ENCODE results near the gene SH3BP5.

Gene SH3BP5

DNA sequence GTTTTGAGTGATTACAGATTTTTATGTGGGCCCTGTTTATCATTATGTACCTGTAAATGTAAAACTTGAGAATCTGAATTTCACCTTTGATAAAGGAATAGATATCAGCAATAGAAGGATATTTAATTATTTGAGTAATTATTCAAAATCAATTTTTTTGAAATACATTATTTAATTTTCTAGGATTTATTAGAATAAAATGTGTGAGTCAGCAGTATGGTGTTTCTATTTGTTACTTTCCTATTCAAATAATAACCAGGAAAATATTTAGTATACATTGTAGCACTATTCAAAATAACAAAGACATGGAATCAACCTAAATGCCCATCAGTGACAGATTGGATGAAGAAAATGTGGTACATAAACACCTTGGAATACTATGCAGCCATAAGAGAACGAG lies 104.2 kb downstream of the SH3BP5 start:
- H3K27me3 Mint-ChIP-seq, result no peaks in the 10 kb centered on the region
- H3K36me3 Mint-ChIP-seq, result peaks cover 10% of the 10 kb centered on the region
- H3K9me3 Mint-ChIP-seq, result no peaks in the 10 kb centered on the region
- no peaks in the 10 kb centered on the region for H3K4me1 Mint-ChIP-seq
- no peak for ATAC-seq (ENCODE audit: low read depth)
- no peak overlapping the region for H3K27ac Mint-ChIP-seq
- no peak overlapping the region for H3K4me3 Mint-ChIP-seq
- no peak for DNase-seq (ENCODE audit: low spot score in 2 of 2)

DNA sequence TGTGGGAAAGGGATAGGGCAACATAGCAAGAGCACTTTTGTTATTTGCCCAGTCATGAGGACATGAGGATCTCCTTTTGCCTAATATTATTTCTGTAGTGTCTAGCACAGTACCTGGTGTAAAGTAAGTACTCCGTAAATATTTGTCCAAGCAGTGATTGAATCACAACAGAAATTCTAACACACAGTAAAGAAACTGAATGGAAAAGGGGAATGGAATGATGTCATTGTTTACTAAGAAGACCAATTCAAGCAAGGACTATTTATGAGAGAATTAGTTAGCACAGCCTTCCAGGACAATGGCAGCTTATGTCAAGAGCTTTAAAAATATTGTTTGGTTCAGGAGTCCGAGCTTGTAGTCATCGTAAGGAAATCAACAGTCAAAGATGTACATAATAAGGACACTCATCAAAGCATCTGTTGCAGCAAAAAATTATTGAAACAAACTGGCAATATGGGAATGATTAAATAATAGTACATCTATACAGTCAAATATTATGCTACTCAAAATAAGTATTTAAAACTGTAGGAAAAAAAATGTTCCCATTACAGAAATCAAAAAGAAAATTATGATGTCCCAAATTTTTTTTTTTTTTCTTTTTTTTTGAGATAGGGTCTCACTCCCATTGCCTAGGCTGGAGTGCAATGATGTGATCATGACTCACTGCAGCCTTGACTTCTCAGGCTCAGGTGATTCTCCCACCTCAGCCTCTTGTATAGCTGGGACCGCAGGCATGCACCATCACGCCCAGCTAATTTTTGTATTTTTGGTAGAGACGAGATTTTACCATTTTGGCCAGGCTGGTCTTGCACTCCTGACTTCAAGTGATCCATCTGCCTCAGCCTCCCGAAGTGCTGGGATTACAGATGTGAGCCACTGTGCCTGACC lies 108.5 kb downstream of the SH3BP5 start:
- H3K36me3 Mint-ChIP-seq, result peaks cover 22% of the 10 kb centered on the region
- no peak for DNase-seq (ENCODE audit: low spot score in 2 of 2)
- H3K4me3 Mint-ChIP-seq, result no peak overlapping the region
- no peaks in the 10 kb centered on the region for H3K27me3 Mint-ChIP-seq
- no peak overlapping the region for H3K27ac Mint-ChIP-seq
- ATAC-seq (ENCODE audit: low read depth), result no peak
- H3K9me3 Mint-ChIP-seq, result no peaks in the 10 kb centered on the region
- peaks cover 5% of the 10 kb centered on the region for H3K4me1 Mint-ChIP-seq

GRCh38 chr3:15221574-15222217 lies 110.7 kb downstream of the SH3BP5 start:
- H3K4me3 Mint-ChIP-seq, result no peak overlapping the region
- no peak for ATAC-seq (ENCODE audit: low read depth)
- H3K27me3 Mint-ChIP-seq, result no peaks in the 10 kb centered on the region
- H3K36me3 Mint-ChIP-seq, result peaks cover 21% of the 10 kb centered on the region
- no peak overlapping the region for H3K27ac Mint-ChIP-seq
- DNase-seq (ENCODE audit: low spot score in 2 of 2), result no peak
- H3K9me3 Mint-ChIP-seq, result no peaks in the 10 kb centered on the region
- peaks cover 9% of the 10 kb centered on the region for H3K4me1 Mint-ChIP-seq

DNA sequence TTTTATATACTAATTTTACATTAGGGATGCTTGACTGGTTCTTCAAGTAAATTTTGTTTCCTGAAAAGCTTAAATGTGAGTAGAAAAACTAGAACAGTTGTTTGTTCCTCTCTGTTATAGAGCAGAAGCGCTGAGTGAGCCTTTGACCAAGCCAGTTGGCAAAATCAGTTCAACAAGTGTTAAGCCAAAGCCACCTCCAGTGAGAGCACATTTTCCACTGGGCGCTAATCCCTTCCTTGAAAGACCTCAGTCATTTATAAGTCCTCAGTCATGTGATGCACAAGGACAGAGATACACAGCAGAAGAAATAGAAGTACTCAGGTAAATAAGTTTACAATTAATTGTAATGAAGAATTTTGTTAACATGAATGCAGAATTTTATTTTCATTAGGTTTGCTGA lies 111.7 kb downstream of the SH3BP5 start:
- no peak for DNase-seq (ENCODE audit: low spot score in 2 of 2)
- no peaks in the 10 kb centered on the region for H3K9me3 Mint-ChIP-seq
- H3K27ac Mint-ChIP-seq, result peak overlapping the region; percentile 74
- H3K27me3 Mint-ChIP-seq, result no peaks in the 10 kb centered on the region
- H3K4me3 Mint-ChIP-seq, result no peak overlapping the region
- ATAC-seq (ENCODE audit: low read depth), result no peak
- peaks cover 12% of the 10 kb centered on the region for H3K4me1 Mint-ChIP-seq
- H3K36me3 Mint-ChIP-seq, result peaks cover 25% of the 10 kb centered on the region

- H3K36me3 Mint-ChIP-seq, result peaks cover 25% of the 10 kb centered on the region
- H3K27me3 Mint-ChIP-seq, result no peaks in the 10 kb centered on the region
- no peaks in the 10 kb centered on the region for H3K9me3 Mint-ChIP-seq
- H3K27ac Mint-ChIP-seq, result peak overlapping the region; percentile 74
- DNase-seq (ENCODE audit: low spot score in 2 of 2), result no peak
- H3K4me3 Mint-ChIP-seq, result no peak overlapping the region
- no peak for ATAC-seq (ENCODE audit: low read depth)
- H3K4me1 Mint-ChIP-seq, result peaks cover 12% of the 10 kb centered on the region
These were observed 112.3 kb downstream of the SH3BP5 start for GRCh38 chr3:15220056-15220455.

DNA sequence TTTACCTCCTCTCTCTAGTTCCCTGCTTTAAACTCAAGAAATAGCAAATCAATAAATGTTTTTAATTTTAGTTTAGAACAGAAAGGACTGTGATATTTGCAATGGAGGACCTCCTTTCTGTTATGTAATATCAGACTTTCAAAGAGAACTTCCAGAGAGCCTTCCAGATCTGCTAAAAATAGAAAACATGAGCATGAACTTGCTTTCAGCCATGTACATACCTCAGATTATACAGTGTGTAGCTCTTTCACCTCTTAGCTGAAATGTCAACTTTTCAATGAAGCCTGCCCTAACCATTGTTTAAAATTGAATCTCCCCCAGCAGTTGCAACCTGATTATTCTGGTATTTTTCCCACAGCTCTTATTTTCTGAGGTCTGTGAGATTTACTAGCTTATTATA lies 113.7 kb downstream of the SH3BP5 start:
- peak overlapping the region; percentile 28 for H3K27ac Mint-ChIP-seq
- no peak overlapping the region for H3K4me3 Mint-ChIP-seq
- no peak for DNase-seq (ENCODE audit: low spot score in 2 of 2)
- no peak for ATAC-seq (ENCODE audit: low read depth)
- no peaks in the 10 kb centered on the region for H3K27me3 Mint-ChIP-seq
- peaks cover 23% of the 10 kb centered on the region for H3K36me3 Mint-ChIP-seq
- no peaks in the 10 kb centered on the region for H3K9me3 Mint-ChIP-seq
- H3K4me1 Mint-ChIP-seq, result peaks cover 12% of the 10 kb centered on the region

DNA sequence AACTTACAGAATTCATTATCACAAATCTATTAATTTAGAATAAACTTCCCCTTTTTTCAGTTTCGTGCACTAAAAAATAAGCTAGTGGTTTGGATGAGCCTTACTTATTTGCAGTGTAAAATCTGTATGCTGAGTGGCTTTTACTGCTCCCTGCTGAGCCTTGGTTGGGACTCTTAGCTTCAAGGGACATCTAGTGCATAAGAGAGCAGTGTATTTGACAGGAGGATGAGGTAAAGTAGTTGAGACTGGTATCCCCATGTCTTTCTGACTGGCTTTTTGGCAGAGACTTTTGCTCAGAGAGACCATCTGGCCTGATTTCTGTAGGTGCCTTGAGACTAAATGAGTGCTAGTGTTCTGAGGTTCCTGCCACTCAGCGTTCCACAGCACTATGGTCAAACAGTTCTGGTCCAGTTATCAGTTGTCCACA lies 114.5 kb downstream of the SH3BP5 start:
- Mint-ChIP-seq H3K4me1 (peaks cover 10% of the 10 kb centered on the region), H3K36me3 (peaks cover 23% of the 10 kb centered on the region), H3K27ac (no peak overlapping the region), H3K9me3 (no peaks in the 10 kb centered on the region), H3K27me3 (no peaks in the 10 kb centered on the region), H3K4me3 (no peak overlapping the region)
- DNase-seq (ENCODE audit: low spot score in 2 of 2) (no peak), ATAC-seq (ENCODE audit: low read depth) (no peak)

GRCh38 chr3:15217011-15217671 lies 115.2 kb downstream of the SH3BP5 start:
- Mint-ChIP-seq H3K36me3 (peaks cover 25% of the 10 kb centered on the region), H3K4me3 (no peak overlapping the region), H3K4me1 (peaks cover 12% of the 10 kb centered on the region), H3K27ac (no peak overlapping the region), H3K9me3 (no peaks in the 10 kb centered on the region), H3K27me3 (no peaks in the 10 kb centered on the region)
- ATAC-seq (ENCODE audit: low read depth), result no peak
- no peak for DNase-seq (ENCODE audit: low spot score in 2 of 2)

GRCh38 chr3:15216501-15216900 lies 115.9 kb downstream of the SH3BP5 start:
- Mint-ChIP-seq H3K4me1 (peaks cover 13% of the 10 kb centered on the region), H3K4me3 (no peak overlapping the region), H3K9me3 (no peaks in the 10 kb centered on the region), H3K27me3 (no peaks in the 10 kb centered on the region), H3K36me3 (peaks cover 26% of the 10 kb centered on the region), H3K27ac (no peak overlapping the region)
- no peak for DNase-seq (ENCODE audit: low spot score in 2 of 2)
- ATAC-seq (ENCODE audit: low read depth), result no peak

DNA sequence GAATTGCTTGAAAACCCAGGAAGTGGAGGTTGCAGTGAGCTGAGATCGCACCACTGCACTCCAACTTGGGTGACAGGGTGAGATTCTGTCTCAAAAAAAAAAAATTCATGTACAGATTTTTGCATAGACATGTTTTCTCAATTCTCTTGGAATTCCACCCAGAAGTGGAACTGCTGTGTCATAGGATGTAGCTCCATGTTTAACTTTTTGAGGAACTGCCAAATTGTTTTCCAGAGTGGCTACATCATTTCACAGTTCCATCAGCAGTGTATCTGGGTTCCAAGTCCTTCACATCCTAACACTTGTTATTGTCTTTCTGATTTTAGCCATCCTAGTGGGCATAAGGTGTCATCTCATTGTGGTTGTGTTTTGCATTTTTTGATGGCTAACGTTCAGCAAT lies 116.4 kb downstream of the SH3BP5 start:
- H3K36me3 Mint-ChIP-seq, result peaks cover 26% of the 10 kb centered on the region

GRCh38 chr3:15214758-15215157 lies 117.6 kb downstream of the SH3BP5 start:
- Mint-ChIP-seq H3K9me3 (no peaks in the 10 kb centered on the region), H3K36me3 (peaks cover 22% of the 10 kb centered on the region), H3K4me3 (no peak overlapping the region), H3K27me3 (no peaks in the 10 kb centered on the region), H3K4me1 (peaks cover 16% of the 10 kb centered on the region), H3K27ac (no peak overlapping the region)
- DNase-seq (ENCODE audit: low spot score in 2 of 2) (no peak), ATAC-seq (ENCODE audit: low read depth) (no peak)

More for the DNA sequence above, 116.4 kb downstream of the SH3BP5 start:
- Mint-ChIP-seq H3K4me3 (no peak overlapping the region), H3K27ac (no peak overlapping the region), H3K27me3 (no peaks in the 10 kb centered on the region), H3K4me1 (peaks cover 13% of the 10 kb centered on the region), H3K9me3 (no peaks in the 10 kb centered on the region)
- DNase-seq (ENCODE audit: low spot score in 2 of 2), result no peak
- no peak for ATAC-seq (ENCODE audit: low read depth)

- DNase-seq (ENCODE audit: low spot score in 2 of 2), result no peak
- no peak for ATAC-seq (ENCODE audit: low read depth)
- peaks cover 14% of the 10 kb centered on the region for H3K36me3 Mint-ChIP-seq
- peaks cover 20% of the 10 kb centered on the region for H3K4me1 Mint-ChIP-seq
- no peak overlapping the region for H3K27ac Mint-ChIP-seq
- no peaks in the 10 kb centered on the region for H3K9me3 Mint-ChIP-seq
- no peaks in the 10 kb centered on the region for H3K27me3 Mint-ChIP-seq
- H3K4me3 Mint-ChIP-seq, result no peak overlapping the region
These were observed 120.4 kb downstream of the SH3BP5 start for GRCh38 chr3:15211937-15212336.

GRCh38 chr3:15207836-15208504 lies 124.4 kb downstream of the SH3BP5 start:
- H3K4me1 Mint-ChIP-seq, result peaks cover 27% of the 10 kb centered on the region
- peaks cover 6% of the 10 kb centered on the region for H3K36me3 Mint-ChIP-seq
- ATAC-seq (ENCODE audit: low read depth) (no peak), DNase-seq (ENCODE audit: low spot score in 2 of 2) (no peak)
- H3K4me3 Mint-ChIP-seq, result peak overlapping the region; percentile 44
- H3K9me3 Mint-ChIP-seq, result no peaks in the 10 kb centered on the region
- no peak overlapping the region for H3K27ac Mint-ChIP-seq
- H3K27me3 Mint-ChIP-seq, result no peaks in the 10 kb centered on the region

Data from memory B cell (primary cell).